HG03060 (cell line): ENCODE measurements around the gene GALT.
"Not testable (repeated sequence)": the region's sequence is repeated elsewhere in the genome, so short reads cannot be mapped to it uniquely, and the experiment has no call there.

ENCODE experiments used
- ATAC-seq: cut with Tn5 transposase; IDR thresholded peaks from one replicate; pipeline ENCODE4 v1.9.1; 2021; ENCODE audit warnings: low read depth, moderate number of reproducible peaks; ENCODE audit not compliant: unreplicated experiment

Gene GALT

DNA sequence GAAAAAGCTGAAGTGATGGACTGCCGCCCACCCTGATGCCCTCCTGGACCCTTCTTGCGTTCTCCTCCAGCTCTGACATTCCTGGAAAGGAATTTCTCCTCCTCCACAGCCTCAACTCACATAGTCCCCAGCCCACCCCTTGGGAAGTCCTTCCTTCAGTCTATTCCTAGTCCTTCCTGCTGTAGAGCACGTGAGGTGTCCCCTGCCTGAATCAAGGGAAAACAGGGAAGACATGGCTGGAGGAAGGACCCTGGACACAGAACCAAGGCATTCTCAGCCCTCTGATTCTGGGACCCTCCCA, 21.3 kb upstream of the GALT start:
- no peak for ATAC-seq

DNA sequence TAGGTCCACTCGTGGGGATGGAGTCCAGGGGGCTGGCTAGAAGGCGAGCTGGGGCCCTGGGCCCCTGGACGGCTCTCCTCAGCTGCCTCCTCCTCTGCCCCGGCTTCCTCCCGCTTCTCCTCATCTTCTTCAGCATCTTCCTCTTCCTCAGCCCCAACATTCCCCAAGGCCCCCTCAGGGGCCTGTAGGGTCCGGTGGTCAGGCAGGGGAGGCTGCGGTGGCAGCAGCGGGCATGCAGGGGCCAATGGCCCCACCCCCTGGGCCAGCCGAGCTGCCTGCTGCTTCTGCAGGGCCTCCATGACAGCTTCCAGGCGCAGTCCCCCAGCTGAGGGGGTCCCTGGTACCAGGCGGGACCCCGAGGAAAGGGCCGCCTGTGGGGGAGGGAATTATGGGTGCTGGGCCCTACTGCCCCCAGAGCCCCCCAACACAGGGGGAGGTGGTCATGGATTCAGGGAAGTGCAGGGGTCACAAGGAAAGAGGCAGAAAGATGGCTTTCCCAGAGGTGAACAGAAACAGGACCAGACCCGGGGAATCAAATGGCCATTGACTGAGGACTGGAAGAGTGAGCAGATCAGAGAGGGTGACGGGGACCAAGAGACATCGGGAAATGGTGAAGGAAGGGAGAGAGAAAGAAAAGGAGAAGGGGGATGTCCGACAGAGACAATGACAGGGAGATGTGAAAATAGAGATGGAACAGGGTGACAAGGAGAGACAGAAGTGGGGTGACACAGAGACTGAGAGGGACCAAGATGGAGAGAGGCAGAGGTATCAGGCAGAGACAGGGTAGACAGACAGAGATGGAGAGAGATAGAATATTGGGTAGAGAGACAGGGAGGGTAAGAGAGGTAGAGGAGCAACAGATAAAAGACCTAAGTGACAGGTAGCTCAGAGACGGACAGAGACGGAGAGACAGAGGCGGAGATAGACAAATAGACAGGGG, 18.5 kb upstream of the GALT start:
- no peak for ATAC-seq

GRCh38 chr9:34628656-34629490, 17.6 kb upstream of the GALT start, which contains the start of gene ARID3C:
Gene ARID3C (minus strand): TSS chr9:34629066. CDS start chr9:34628014, 1,052 bp downstream.
- no peak for ATAC-seq

GRCh38 chr9:34629491-34629808, 17.0 kb upstream of the GALT start:
- no peak for ATAC-seq

DNA sequence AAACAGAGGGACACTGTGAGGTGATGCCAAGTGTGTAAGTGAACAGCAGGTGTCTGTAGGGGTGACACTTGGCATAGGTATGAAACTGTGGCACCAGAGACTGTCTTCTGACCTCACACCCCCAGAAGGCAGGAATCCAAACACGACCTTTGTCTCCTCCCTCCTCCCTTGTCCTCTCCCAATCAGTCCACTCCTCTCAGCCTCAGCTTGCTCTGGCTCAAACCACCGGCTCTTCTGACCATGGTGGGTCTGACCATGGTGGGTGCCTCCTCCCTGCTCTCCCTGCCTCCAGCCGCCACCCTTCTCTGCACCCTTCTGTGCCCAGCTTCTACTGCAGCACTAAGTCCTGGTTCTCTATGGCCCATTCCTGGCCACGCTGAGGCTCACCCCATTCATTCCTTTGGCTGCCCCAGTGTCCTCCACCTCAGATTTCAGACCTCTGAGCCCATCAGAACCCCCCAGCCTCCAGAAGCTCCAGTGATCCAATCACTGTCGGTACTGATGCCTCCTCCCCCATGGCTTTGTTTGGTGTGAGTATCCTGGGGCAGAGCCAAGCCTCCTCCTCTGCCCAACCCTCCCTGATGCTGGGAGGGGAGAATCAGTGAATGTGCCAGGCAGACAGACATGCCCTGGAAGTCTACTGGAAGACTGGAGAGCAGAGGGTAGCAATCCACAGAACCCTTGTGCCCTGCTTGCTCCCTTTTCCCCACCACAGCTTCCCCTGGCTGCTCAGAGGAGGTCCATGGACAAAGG, 15.9 kb upstream of the GALT start:
- ATAC-seq: no peak

DNA sequence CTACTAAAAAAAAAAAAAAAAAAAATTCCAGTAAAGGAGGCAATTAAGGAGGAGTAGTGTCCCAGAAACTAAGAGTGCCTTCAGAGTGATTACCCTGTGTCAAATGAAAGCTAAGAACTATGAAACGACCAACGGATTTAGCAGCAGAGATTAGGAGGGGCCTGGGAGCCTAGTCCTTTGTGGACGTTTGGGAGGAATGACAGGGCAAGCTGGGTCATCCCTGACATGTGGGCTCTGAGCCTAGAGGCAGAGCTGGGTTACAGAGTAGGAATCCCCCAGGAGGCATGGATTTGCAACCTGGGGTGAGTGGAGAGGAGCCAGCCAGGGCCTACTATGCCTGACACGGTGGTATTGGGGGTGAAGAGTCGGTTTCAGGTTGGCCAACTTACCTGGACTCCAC, 13.3 kb upstream of the GALT start:
- ATAC-seq: no peak

GRCh38 chr9:34633851-34634550, 12.5 kb upstream of the GALT start:
- ATAC-seq: no peak

- no peak for ATAC-seq
Measured at GRCh38 chr9:34634551-34635248, 11.8 kb upstream of the GALT start.

- ATAC-seq: no peak
Measured at GRCh38 chr9:34635556-34635955, 10.9 kb upstream of the GALT start.

DNA sequence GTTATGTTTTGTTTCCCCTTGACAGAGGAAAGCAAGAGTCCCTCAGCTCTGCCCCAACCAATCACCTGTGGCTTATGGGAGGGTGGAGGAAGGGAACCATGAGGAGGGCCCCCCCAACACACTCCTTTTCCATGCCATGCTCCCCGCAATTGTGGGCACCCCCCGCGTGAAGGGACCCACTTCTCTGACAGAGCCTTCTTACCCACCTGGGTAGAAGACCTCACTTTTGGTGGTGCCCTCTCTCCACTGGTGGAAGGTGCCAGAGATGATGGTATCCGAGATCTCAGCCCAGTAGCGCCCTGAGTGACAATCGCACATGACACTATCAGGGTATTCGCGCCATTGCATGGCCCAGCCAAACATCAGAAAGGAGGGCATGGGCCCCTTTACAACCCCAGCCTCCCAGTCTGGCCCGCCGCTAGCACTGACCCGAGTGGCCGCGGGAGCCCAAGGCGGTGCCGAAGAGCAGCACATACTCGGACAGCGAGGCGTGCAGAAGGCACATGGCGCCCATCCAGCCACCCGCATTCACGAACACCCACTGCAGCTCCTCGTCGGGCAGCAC, 9.6 kb upstream of the GALT start:
- ATAC-seq: no peak

- no peak for ATAC-seq
Measured at GRCh38 chr9:34637356-34638137, 8.9 kb upstream of the GALT start, which contains the start of gene SIGMAR1. Gene SIGMAR1 (minus strand): TSS chr9:34637787. CDS start chr9:34637697, 90 bp downstream.

DNA sequence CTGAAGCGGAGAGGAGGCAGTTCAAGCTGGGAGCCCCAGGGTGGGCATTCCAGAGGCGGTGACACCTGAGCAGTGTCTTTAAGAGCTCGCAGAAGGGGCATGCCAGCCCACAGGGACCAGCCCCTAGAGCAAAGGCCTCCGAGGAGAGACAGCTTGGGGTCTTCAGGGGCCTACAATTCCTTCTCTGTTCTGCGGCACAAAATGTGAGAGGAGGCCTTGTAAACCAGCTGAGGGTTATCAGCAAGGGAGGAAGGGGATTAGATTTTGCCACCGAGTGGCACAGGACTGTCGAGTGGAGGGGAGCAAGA, 8.4 kb upstream of the GALT start:
- ATAC-seq: no peak

DNA sequence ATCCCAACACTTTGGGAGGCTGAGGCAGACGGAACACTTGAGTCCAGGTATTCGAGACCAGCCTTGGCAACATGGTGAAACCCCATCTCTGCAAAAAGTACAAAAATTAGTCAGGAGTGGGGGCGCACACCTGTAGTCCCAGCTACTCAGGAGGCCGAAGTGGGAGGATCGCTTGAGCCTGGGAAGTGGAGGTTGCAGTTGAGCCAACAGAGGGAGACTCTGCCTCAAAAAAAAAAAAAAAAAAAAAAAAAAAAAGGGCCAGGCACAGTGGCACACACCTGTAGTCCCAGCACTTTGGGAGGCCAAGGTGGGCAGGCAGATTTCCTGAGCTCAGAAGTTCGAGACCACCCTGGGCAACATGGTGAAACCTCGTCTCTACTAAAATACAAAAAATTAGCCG, 7.2 kb upstream of the GALT start:
- ATAC-seq: not testable (repeated sequence)

GRCh38 chr9:34642679-34643078, 3.8 kb upstream of the GALT start:
- ATAC-seq: no peak

DNA sequence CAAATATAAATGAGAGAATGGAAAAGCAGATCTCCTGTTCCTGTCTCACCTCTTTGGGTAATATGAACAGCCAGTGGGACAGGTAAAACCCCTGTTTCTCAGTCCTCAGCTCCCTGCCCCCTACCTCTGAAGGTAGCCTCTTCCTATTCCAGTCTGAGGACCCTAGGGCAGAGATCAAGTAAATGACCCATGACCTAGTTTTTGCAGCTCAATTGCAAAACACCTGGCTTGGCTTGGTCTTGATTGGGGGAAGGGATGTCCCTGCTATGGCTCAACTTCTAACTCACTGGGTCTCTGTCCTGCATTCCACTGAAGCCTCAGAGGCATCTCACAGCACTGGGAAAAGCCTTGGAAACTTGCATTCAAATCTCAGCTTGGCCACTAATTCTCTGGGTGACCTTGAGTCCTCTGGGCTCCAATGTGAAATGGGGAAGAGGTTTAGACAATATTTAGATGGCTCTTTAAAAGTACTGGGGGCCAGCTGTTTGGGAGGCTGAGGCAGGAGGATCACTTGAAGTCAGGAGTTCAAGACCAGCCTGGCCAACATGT, 1.6 kb upstream of the GALT start:
- ATAC-seq: no peak

GRCh38 chr9:34647084-34647403, 569 bp downstream of the GALT start:
- no peak for ATAC-seq

- no peak for ATAC-seq
Measured at GRCh38 chr9:34647651-34648050, 1.2 kb downstream of the GALT start.

DNA sequence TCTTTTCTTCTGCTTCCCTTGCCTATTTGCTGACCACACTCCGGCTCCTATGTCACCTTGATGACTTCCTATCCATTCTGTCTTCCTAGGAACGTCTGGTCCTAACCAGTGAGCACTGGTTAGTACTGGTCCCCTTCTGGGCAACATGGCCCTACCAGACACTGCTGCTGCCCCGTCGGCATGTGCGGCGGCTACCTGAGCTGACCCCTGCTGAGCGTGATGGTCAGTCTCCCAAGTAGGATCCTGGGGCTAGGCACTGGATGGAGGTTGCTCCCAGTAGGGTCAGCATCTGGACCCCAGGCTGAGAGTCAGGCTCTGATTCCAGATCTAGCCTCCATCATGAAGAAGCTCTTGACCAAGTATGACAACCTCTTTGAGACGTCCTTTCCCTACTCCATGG, 2.2 kb downstream of the GALT start:
- no peak for ATAC-seq

GRCh38 chr9:34650816-34651215, 4.3 kb downstream of the GALT start:
- ATAC-seq: no peak
